ENCODE measurements around the gene MMP15.

GRCh38 chr16:58045096-58045495 is 19.5 kb downstream of the MMP15 start:
- TF ChIP-seq CTCF (conservative IDR thresholded peaks at IDR 0.05; ENCODE audit: low read depth, low read length) (no peak), POLR2A (IDR thresholded peaks at IDR 0.05; ENCODE audit: low read depth, low read length) (no peak), RFX5 (IDR thresholded peaks at IDR 0.05; ENCODE audit: low read depth, low read length) (no peak), CEBPB (IDR thresholded peaks at IDR 0.05; ENCODE audit: low read depth, low read length) (no peak), SMC3 (IDR thresholded peaks at IDR 0.05; ENCODE audit: low read depth, low read length) (no peak), BHLHE40 (IDR thresholded peaks at IDR 0.05; ENCODE audit: low read depth, low read length) (no peak), ELK1 (IDR thresholded peaks at IDR 0.05; ENCODE audit: borderline replicate concordance, low read depth, low read length) (no peak), MXI1 (IDR thresholded peaks at IDR 0.05; ENCODE audit: borderline replicate concordance, low read depth, low read length) (no peak), RCOR1 (IDR thresholded peaks at IDR 0.05; ENCODE audit: insufficient replicate concordance, low read length) (no peak), USF2 (IDR thresholded peaks at IDR 0.05; ENCODE audit: low read depth, low read length) (no peak), MAFK (IDR thresholded peaks at IDR 0.05; ENCODE audit: low read depth, low read length) (no peak), CHD1 (IDR thresholded peaks at IDR 0.05; ENCODE audit: low read depth, low read length) (no peak), RAD21 (IDR thresholded peaks at IDR 0.05; ENCODE audit: low read length) (no peak)

Measured in IMR-90 (cell line).